ENCODE measurements around the gene TRIM44.
"Not testable (repeated sequence)": the region's sequence is repeated elsewhere in the genome, so short reads cannot be mapped to it uniquely, and the experiment has no call there.

TRIM44 gene

DNA sequence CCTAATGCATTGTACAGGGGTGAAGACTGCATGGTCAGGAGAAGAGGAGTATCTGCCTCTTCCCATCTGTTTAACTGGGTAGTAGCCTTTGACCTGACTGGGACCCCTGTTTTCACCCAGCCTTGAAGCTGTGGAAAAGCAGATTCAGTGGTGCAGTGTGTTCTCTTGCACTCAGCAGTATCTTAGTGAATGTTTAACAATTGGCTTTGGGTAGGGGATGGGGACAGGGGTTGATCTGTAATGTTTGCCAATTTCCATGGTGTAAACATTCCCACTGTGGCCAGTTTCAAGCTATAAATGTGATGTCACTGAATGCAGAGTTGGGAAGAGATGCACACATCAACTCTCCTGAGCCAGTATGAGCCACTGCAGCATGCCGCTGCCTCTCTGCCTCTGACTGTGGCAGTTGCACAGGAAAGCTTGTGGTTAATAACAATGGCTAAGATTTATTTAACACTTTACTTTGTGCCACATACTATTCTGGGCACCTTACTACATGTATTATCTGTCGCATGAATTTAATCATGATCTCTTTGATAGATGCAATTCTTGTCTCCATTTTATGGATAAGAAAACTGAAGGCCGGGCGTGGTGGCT lies 28.6 kb upstream of the TRIM44 start:
- DNase-seq = no peak

DNA sequence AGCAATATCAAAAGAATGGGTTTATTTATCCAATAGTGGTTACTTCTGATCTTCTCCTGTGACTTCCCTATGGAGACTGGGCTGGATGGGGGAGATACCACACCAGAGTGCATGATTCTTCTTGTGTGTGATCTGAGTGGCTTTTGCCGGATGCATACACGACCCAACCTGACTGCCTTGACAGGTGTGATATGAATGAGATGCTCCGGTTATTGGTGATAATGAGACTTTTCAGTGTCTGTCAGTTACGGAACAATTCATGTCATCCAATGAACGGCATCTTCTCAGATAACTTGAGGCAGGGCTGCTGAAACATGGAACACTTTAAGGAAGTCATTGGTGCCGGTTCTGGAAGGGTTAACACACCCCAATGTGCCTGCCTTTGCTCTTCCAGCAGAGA lies 26.6 kb upstream of the TRIM44 start:
- DNase-seq = no peak

DNA sequence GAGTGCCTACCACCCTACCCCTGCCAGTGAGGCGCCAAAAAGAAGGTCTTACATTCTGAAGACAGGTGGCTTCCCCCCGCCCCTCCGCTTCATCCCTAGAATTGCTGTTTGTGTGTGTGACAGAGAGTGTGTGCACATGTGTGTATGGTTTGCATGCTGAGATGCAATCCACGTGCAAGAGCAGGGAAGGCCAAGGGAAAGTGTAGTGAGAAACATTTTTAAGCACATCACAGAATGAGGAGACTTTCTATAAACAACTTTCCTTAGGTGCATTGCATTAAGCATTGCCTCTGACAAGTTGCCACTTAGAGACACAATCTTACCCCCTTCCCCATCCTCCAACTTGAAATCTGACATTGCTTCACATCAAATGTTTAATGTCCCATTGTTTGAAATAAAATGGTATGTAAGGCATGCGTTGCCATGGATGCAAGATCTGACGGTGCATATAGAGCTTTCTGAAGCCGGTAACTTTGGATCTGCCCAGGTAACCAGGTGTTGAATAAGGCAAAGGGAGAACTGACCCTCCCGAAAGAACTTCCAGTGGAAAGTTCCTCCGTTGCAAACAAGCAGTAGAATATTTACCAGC lies 22.9 kb upstream of the TRIM44 start:
- no peak for DNase-seq

GRCh38 chr11:35641171-35641897 lies 21.2 kb upstream of the TRIM44 start:
- no peak for DNase-seq

- no peak for DNase-seq
These were observed 20.6 kb upstream of the TRIM44 start for GRCh38 chr11:35641964-35642363.

GRCh38 chr11:35647421-35648093 lies 15.0 kb upstream of the TRIM44 start:
- no peak for DNase-seq

GRCh38 chr11:35650006-35650405 lies 12.6 kb upstream of the TRIM44 start:
- DNase-seq = no peak

DNA sequence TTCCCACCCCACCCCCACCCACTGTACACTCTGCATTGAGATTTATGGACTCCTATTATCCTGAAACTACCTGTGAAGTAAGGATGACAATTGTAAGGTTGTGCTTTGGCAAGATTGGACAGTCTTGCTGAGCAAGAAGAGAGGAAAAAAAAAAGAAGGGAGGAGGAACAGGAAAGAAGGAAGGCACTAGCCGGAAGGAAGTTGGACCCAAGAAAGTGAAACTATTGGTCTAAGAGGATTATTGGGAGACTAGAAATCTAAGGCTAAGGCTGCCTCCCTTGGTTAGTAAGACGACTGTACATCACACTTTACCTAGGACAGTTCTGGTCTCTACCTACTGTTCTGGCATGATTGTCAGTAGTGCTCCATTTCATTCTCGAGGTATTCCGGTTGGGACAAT lies 12.1 kb upstream of the TRIM44 start:
- no peak for DNase-seq

DNA sequence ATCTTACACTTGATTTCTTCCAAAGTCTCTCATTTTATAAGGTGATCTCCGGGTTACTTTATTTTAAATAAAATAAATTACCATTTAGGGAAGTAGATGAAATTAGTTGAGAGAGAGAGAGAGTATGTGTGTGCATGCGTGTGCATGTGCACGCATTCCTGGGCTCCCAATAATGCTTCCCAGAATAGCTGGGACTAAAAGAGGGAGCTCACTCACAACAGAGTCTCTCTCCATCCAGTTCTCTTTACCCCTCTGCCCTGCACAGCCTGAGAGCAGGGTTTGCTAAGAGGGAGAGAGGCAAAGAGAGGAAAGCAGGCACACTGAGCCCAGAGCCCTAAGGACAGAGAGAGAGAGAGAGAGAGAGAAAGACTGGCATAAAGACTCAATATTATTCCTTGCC lies 11.3 kb upstream of the TRIM44 start:
- no peak for DNase-seq

- not testable (repeated sequence) for DNase-seq
These were observed 9.8 kb upstream of the TRIM44 start for GRCh38 chr11:35652786-35653185.

DNA sequence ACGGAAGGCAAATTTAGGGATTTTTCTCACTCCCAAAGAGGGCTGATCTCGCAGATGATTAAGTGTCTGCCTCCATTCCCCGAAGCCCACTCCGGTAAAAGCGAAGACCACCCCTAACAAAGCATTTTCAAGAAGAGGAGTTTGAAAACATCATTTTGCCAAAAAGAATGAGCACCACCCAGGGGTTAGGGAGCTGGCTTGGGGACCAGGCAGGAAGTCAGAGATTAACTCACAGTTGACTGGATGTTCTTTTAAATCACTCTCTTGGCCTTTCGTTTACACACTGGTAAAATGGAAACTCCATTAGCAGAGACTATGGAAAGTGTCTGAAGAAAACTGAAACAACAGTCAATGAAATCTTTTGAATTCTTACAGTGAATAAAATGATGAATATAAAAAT lies 7.9 kb upstream of the TRIM44 start:
- no peak for DNase-seq

- no peak for DNase-seq
These were observed 7.3 kb upstream of the TRIM44 start for GRCh38 chr11:35655254-35655653.

DNA sequence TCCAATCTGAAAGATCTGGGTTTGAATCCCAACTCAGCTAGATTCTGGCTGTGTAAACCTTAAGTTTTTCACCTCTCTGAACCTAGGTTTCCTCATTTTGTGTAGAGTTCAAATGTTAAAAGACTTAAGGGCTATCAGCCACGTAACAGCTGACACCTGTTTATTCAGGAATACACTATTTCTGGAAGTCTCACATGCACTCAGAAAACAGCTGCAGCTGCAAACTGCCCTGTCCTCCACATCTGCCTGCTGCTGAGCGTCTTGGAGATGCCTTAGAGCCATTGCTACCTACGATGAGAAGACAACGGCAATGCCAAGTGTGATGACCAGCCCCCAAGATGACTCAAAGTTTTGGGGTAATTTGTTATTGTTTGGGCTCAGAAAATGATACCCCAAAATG lies 6.7 kb upstream of the TRIM44 start:
- no peak for DNase-seq

- DNase-seq = no peak
These were observed 4.3 kb upstream of the TRIM44 start for GRCh38 chr11:35658020-35658948.

GRCh38 chr11:35661534-35661933 lies 1.0 kb upstream of the TRIM44 start:
- no peak for DNase-seq

DNA sequence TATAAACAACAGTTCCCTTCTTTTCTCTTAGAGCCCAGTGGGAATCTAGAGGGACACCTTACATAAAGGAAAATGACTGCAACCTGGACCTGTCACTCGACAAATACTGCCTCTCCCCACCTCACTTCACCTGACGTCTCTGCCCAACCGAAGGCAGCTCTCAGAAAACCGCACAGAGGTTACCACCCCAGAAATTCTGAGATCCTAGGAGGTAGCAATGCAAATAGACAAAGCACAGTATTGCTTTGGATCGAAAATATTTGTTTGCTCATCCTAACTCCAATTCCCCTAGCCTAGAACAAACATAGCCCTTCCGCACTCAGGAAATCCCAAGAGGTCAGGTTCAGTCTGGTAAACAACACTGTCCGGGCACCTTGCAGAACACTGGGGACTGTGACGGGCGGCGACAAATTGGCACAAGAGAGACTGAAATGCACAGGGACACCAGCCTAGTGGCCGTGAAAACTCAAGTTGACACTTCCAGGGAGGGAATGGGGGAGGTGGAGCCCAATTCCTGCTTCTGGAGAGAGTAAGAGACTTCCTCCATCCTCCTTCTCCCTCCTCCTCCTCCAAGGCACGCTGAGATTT lies 420 bp upstream of the TRIM44 start:
- DNase-seq = peak; percentile 6 to 18

- no peak for DNase-seq
These were observed 780 bp downstream of the TRIM44 start for GRCh38 chr11:35663408-35663702.

DNA sequence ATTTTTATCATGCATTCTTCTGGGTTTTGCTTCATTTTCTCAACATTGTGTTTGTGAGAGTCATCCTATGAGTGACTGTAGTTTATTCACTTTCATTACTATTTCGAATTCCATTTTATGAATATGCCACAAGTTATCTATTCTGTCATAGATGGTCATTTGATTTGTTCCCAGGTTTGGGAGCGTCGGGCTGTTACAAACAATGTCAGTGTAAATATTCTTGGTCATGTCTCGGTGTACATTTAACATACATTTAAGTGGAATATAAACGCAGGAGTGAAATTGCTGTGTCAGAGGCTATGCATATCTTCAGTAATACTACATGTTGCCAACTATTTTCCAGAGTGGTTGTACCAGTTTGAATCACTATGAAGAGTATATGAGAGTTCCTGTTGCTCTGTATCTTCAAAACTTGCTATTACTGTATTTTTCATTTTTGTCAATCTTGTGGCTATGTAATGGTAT lies 2.4 kb downstream of the TRIM44 start:
- DNase-seq = no peak

DNA sequence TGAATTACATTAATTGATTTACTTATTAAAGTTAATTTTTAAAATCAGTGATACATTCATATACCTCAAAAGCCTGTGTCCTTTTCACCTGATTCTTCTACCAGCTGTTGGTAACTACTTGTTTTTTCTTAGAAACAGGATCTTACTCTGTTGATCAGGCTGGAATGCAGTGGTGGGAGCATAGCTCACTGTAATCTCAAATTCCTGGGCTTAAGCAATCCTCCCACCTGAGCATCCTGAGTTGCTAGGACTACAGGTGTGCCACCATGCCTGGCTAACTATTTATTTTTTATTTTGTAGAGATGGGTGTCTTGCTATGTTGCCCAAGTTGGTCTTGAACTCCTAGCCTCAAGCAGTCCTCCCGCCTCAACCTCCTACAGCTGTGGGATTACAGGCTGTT lies 4.7 kb downstream of the TRIM44 start:
- no peak for DNase-seq

- not testable (repeated sequence) for DNase-seq
These were observed 5.8 kb downstream of the TRIM44 start for GRCh38 chr11:35668350-35668749.

DNA sequence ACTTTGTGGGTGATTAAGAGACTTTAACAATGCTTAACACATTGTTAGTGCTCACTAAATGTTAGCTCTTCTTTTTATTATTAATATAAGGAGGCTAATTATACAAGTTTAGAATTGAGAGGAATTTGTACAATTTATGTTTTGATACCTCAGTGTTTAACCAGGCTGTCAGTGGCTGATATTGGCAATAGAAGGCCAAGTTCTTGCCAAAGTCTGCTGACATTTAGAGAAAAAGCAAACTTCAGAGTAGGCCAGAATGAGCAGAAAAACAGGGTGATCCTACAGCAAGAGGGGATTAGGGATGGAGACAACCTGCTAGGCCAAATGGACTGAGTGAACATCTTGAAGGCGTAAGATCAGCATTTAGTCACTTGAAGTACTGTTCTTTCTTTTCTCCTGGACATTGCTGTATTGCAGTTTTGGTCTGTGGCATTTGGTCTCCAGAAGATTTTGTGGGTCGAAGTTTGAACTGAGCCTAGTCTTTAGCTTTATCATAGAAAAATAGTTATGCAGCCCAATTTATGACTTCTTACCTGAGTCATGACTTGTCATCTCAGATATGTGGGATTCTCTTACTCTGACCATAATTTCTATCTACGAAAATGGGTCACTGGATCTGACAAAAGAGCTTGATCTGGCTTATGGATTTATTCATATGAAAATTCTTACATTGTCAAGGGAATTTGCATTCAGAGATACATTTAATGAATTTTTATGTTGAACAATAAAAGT lies 9.0 kb downstream of the TRIM44 start:
- DNase-seq = no peak

GRCh38 chr11:35672608-35673007 lies 10.0 kb downstream of the TRIM44 start:
- DNase-seq = no peak

Data from stimulated activated CD4-positive, alpha-beta T cell treated with anti-CD3 and anti-CD28 coated beads, Interleukin-2, amount 100 ng/mL, for 24 hours (primary cell).